GM12865 (cell line): ENCODE measurements around the gene DOCK8.

ENCODE experiments used
- DNase-seq: peaks from one replicate; pipeline ENCODE4 v3.0.0; 2010; ENCODE audit warnings: low read depth
- H3K4me3 ChIP-seq: 2 replicates; pipeline ENCODE4 v1.5.1; 2011; ENCODE audit warnings: mild to moderate bottlenecking, low read depth, low read length, control low read depth
- TF ChIP-seq, protein P1 (sequence below): IDR thresholded peaks from 2 replicates; pipeline ENCODE4 v1.5.1; 2011; ENCODE audit warnings: low read length, control low read depth, low read depth, inconsistent platforms; ENCODE audit not compliant: insufficient read depth; ENCODE audit errors: missing control alignments

Gene DOCK8

GRCh38 chr9:250625-251024 lies 36.0 kb downstream of the DOCK8 start:
- no peak overlapping the region for H3K4me3 ChIP-seq
- TF ChIP-seq, protein P1, sequence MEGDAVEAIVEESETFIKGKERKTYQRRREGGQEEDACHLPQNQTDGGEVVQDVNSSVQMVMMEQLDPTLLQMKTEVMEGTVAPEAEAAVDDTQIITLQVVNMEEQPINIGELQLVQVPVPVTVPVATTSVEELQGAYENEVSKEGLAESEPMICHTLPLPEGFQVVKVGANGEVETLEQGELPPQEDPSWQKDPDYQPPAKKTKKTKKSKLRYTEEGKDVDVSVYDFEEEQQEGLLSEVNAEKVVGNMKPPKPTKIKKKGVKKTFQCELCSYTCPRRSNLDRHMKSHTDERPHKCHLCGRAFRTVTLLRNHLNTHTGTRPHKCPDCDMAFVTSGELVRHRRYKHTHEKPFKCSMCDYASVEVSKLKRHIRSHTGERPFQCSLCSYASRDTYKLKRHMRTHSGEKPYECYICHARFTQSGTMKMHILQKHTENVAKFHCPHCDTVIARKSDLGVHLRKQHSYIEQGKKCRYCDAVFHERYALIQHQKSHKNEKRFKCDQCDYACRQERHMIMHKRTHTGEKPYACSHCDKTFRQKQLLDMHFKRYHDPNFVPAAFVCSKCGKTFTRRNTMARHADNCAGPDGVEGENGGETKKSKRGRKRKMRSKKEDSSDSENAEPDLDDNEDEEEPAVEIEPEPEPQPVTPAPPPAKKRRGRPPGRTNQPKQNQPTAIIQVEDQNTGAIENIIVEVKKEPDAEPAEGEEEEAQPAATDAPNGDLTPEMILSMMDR: no peak
- no peak for DNase-seq

DNA sequence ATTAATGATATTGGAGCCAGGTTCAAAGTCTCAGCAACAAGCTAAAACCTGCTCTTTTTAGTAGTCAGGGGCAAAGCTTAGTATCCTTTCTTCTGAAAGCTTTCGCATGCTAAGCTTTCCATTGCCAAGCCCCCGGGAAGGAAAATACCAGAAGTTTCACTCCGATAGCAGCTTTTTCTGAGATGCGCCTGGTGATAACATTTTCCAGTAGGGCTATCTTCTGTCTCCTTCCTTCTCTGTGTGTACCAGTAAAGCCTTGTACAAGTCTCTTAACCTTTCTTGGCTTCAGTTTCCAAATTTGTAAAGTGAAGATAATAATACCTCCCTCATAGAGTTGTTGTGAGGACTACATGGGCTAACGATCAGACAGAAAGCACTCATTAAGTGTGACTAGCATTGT lies 36.7 kb downstream of the DOCK8 start:
- H3K4me3 ChIP-seq: no peak overlapping the region
- no peak for DNase-seq
- TF ChIP-seq, protein P1: no peak

DNA sequence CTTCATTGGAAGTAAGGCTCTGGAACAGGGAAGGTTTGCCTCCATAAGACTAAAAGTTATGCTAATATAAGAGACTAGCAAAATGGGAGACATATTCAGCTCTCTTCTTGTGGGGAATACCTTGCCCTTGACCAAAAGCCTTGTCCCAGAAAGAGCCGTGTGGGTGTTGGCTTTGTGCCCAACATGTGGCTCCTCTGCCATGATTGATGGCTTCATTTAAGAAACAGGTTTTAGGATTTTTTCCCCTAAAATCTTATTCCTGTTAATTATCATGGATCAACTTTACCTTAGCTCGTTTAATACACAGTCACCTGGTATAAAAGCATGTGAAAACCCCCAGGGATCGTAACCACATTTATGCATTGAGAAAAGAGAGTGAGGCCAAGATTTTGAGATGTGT lies 38.9 kb downstream of the DOCK8 start:
- TF ChIP-seq, protein P1: no peak
- DNase-seq: no peak
- H3K4me3 ChIP-seq: no peak overlapping the region

- H3K4me3 ChIP-seq: no peak overlapping the region
- TF ChIP-seq, protein P1: no peak
- DNase-seq: no peak
Measured at GRCh38 chr9:254516-254915, 39.9 kb downstream of the DOCK8 start.

GRCh38 chr9:257957-258356 lies 43.3 kb downstream of the DOCK8 start:
- no peak for DNase-seq
- H3K4me3 ChIP-seq: no peak overlapping the region
- TF ChIP-seq, protein P1: no peak

GRCh38 chr9:259405-260404 lies 45.0 kb downstream of the DOCK8 start:
- H3K4me3 ChIP-seq: no peak overlapping the region
- no peak for DNase-seq
- TF ChIP-seq, protein P1: no peak
